GM12878 (cell line): ENCODE measurements around the gene ANKRD13D. TPM values are rescaled to one million over a fixed set of nuclear protein-coding genes. Genes with fewer than 3 reads are reported as not detected.

ENCODE experiments used
- ATAC-seq: fragments of 200-7000 bp; cut with Tn5 transposase; 3 replicates; pipeline ENCODE4 v1.9.1; 2020; ENCODE audit warnings: mild to moderate bottlenecking, moderate library complexity
- BruUV-seq: library from RNA; stranded (reverse); fragments of 400-500 nt; replicated peaks from 2 replicates; lab custom pipeline; 2021; lab: Mats Ljungman, UMichigan
- CTCF ChIA-PET: fragments of 300-600 bp; sonication (Branson Sonifier 250); formaldehyde crosslinking; extraction: SDS; loops from one replicate; lab custom pipeline; 2021; ENCODE audit warnings: inconsistent platforms; lab: Yijun Ruan, JAX
- POLR2A ChIA-PET: fragments of 350-600 bp; formaldehyde crosslinking; extraction: SDS; loops from one replicate; lab custom pipeline; 2021; ENCODE audit warnings: inconsistent platforms; lab: Charles Lee
- RAD21 ChIA-PET: fragments of 300-600 bp; sonication (Branson Sonifier 250); formaldehyde crosslinking; loops from one replicate; lab custom pipeline; 2023; ENCODE audit warnings: antibody characterized with exemption; ENCODE audit not compliant: unreplicated experiment; lab: Charles Lee
- SMC1A ChIA-PET: fragments of 300-600 bp; sonication (Branson Sonifier 250); formaldehyde crosslinking; loops from one replicate; lab custom pipeline; 2023; ENCODE audit not compliant: unreplicated experiment, uncharacterized antibody; lab: Charles Lee
- DNase-seq: peaks from one replicate; pipeline ENCODE4 v3.0.0-alpha.2; 2011; ENCODE audit warnings: low read depth, low spot score
- FAIRE-seq: peaks from 3 replicates; lab custom pipeline; 2011; peaks lifted over from hg19 to GRCh38; lab: Jason Lieb, UNC
- H2AFZ ChIP-seq: 2 replicates; pipeline ENCODE4 v1.6.0; 2011; ENCODE audit warnings: low read depth, low read length, control low read depth; ENCODE audit not compliant: control insufficient read depth
- H3K27ac ChIP-seq: 2 replicates; pipeline ENCODE4 v1.5.1; 2011; ENCODE audit warnings: control low read depth; ENCODE audit not compliant: control insufficient read depth, insufficient read depth
- H3K27me3 ChIP-seq, 2 experiments: replicated peaks in 1 of 2; 2 replicates each; pipeline versions ENCODE4 v1.6.0 to v1.6.1; 2011; ENCODE audit warnings: low read length in 1 of 2; ENCODE audit not compliant: control insufficient read depth in 2 of 2, insufficient read depth in 2 of 2
- H3K36me3 ChIP-seq, 2 experiments: 2 replicates each; pipeline ENCODE4 v1.5.1; 2011; ENCODE audit warnings: low read length in 1 of 2; ENCODE audit not compliant: control insufficient read depth in 2 of 2, insufficient read depth in 2 of 2
- H3K4me1 ChIP-seq: 2 replicates; pipeline ENCODE4 v1.6.1; 2011; ENCODE audit warnings: mild to moderate bottlenecking, low read length, moderate library complexity, mixed read lengths; ENCODE audit not compliant: control insufficient read depth, insufficient read depth
- H3K4me2 ChIP-seq: 2 replicates; pipeline ENCODE4 v1.6.0; 2011; ENCODE audit warnings: control low read depth; ENCODE audit not compliant: control insufficient read depth, insufficient read depth
- H3K4me3 ChIP-seq: fragments of 200-600 bp; sonication (generic); 2 replicates; pipeline ENCODE4 v1.5.1; 2016
- H3K79me2 ChIP-seq: 2 replicates; pipeline ENCODE4 v1.6.0; 2011; ENCODE audit warnings: low read length; ENCODE audit not compliant: control insufficient read depth, insufficient read depth
- H3K9ac ChIP-seq: 2 replicates; pipeline ENCODE4 v1.8.0; 2011; ENCODE audit warnings: low read length, control low read depth, mixed read lengths; ENCODE audit not compliant: control insufficient read depth, insufficient read depth
- H3K9me3 ChIP-seq: replicated peaks from 3 replicates; pipeline ENCODE4 v1.5.1; 2011; ENCODE audit warnings: mild to moderate bottlenecking, low read length; ENCODE audit not compliant: control insufficient read depth, insufficient read depth
- H4K20me1 ChIP-seq: 2 replicates; pipeline ENCODE4 v1.6.0; 2011; ENCODE audit not compliant: control insufficient read depth, insufficient read depth
- ATF2 ChIP-seq: IDR thresholded peaks from 2 replicates; pipeline ENCODE4 v1.6.1; 2012; ENCODE audit warnings: low read length, inconsistent platforms
- GATAD2B ChIP-seq: fragments of 450-650 bp; conservative IDR thresholded peaks from 2 replicates; pipeline ENCODE4 v1.6.1; 2017; ENCODE audit warnings: low read depth, mild to moderate bottlenecking, moderate library complexity
- IRF5 ChIP-seq: fragments of 450-650 bp; IDR thresholded peaks from 2 replicates; pipeline ENCODE4 v1.6.1; 2017; ENCODE audit warnings: borderline replicate concordance
- MEF2B ChIP-seq: fragments of 450-650 bp; IDR thresholded peaks from 2 replicates; pipeline ENCODE4 v1.6.1; 2018; ENCODE audit warnings: mild to moderate bottlenecking, moderate library complexity; ENCODE audit not compliant: partially characterized antibody, poor library complexity, severe bottlenecking
- MYB ChIP-seq: fragments of 150-350 bp; IDR thresholded peaks from 2 replicates; pipeline ENCODE4 v1.6.1; 2014; ENCODE audit warnings: mild to moderate bottlenecking, low read depth, low read length, borderline replicate concordance
- NBN ChIP-seq: fragments of 450-650 bp; IDR thresholded peaks from 2 replicates; pipeline ENCODE4 v1.6.1; 2016
- NFIC ChIP-seq: IDR thresholded peaks from 2 replicates; pipeline ENCODE4 v1.6.1; 2012; ENCODE audit warnings: low read depth, mild to moderate bottlenecking, inconsistent platforms, low read length, moderate library complexity
- NFXL1 ChIP-seq: fragments of 450-650 bp; IDR thresholded peaks from 2 replicates; pipeline ENCODE4 v1.6.1; 2017; ENCODE audit warnings: antibody characterized with exemption, mild to moderate bottlenecking, borderline replicate concordance
- PML ChIP-seq: IDR thresholded peaks from 2 replicates; pipeline ENCODE4 v1.6.1; 2012; ENCODE audit warnings: low read length, inconsistent platforms
- RAD51 ChIP-seq: fragments of 450-650 bp; IDR thresholded peaks from 2 replicates; pipeline ENCODE4 v1.6.1; 2016; ENCODE audit warnings: moderate library complexity, mild to moderate bottlenecking, inconsistent platforms
- RBBP5 ChIP-seq: fragments of 200-600 bp; sonication (generic); conservative IDR thresholded peaks from 2 replicates; pipeline ENCODE4 v1.6.1; 2016
- SP1 ChIP-seq: IDR thresholded peaks from one replicate; pipeline ENCODE4 v1.6.1; 2011; ENCODE audit warnings: low read depth, low read length
- SPI1 ChIP-seq: IDR thresholded peaks from 2 replicates; pipeline ENCODE4 v1.6.1; 2011; ENCODE audit warnings: low read depth, mild to moderate bottlenecking, low read length, moderate library complexity, borderline replicate concordance; ENCODE audit not compliant: insufficient read depth
- STAT3 ChIP-seq: IDR thresholded peaks from 2 replicates; pipeline ENCODE4 v1.6.1; 2011; ENCODE audit warnings: low read depth, low read length, improper control_type of control experiment
- USF2 ChIP-seq: IDR thresholded peaks from 2 replicates; pipeline ENCODE4 v1.6.1; 2011; ENCODE audit warnings: low read depth, low read length, improper control_type of control experiment, borderline replicate concordance
- YBX1 ChIP-seq: fragments of 450-650 bp; IDR thresholded peaks from 2 replicates; pipeline ENCODE4 v1.6.1; 2016; ENCODE audit warnings: antibody characterized with exemption
- ZNF274 ChIP-seq: IDR thresholded peaks from one replicate; pipeline ENCODE4 v1.8.0; 2011; ENCODE audit not compliant: insufficient read length, insufficient read depth
- WGBS: methylation state at CpG from one replicate; pipeline ENCODE4 v1.1.6; 2016; ENCODE audit warnings: low lambda C conversion rate; ENCODE audit not compliant: insufficient replicate concordance, insufficient coverage; ENCODE audit errors: missing lambda C conversion rate; 5-methylcytosine and 5-hydroxymethylcytosine counted together
- in situ Hi-C: fragments of 300-500 bp; cut with MboI; formaldehyde crosslinking; loops from 9 replicates; pipeline ENCODE4 v1.14.3; 2018; ENCODE audit warnings: mixed read lengths
- intact Hi-C: fragments of 100-400 bp; cut with micrococcal nuclease; formaldehyde crosslinking; loops from one replicate; pipeline ENCODE4 v1.14.2; 2022; ENCODE audit not compliant: unreplicated experiment
- polyA plus RNA-seq, 11 experiments: library from polyadenylated mRNA; depleted of rRNA in 4 of 11; unstranded in 6 of 11; stranded (reverse) in 5 of 11; fragments of >200 nt; fragmentation: Nextera tagmentation in 4 of 11; fragmentation: Illumina TruSeq in 1 of 11; extraction: Ambion mirVana in 4 of 11; extraction: Trizol in 1 of 11; gene quantifications; 1 replicate in 1 of 11; 2 replicates in 10 of 11; pipeline versions ENCODE4 v1.2.1 to v1.2.3, GENCODE V29; 2011 to 2016; ENCODE audit warnings: inconsistent platforms in 2 of 11, missing spikeins in 2 of 11, low read depth in 1 of 11
- total RNA-seq, 4 experiments: library from RNA; depleted of rRNA in 3 of 4; stranded (reverse); fragments of >200 nt in 3 of 4; fragmentation: Illumina TruSeq in 1 of 4; extraction: Trizol in 1 of 4; gene quantifications; 2 replicates each; pipeline versions ENCODE4 v1.2.1 to v1.2.3, GENCODE V29; 2013 to 2021

Gene ANKRD13D
- total and polyA plus RNA-seq, 10 of the 15 experiments (the other 5 are each of a cell fraction or from before 2014, with no cell fraction given): 2.0 to 56.2 (median 21.4) TPM

- TF ChIP-seq USF2 (no peak), PML (no peak), YBX1 (no peak), STAT3 (no peak), RBBP5 (no peak), SPI1 (no peak), ZNF274 (no peak), NBN (peak; percentile 93), NFIC (no peak)
Observed at GRCh38 chr11:67317205-67317887, 28.2 kb downstream of the ANKRD13D start (continued).

- Histone ChIP-seq H3K27ac (no peak overlapping the region), H3K9me3 (no peaks in the 10 kb centered on the region), H3K4me1 (peaks cover 3% of the 10 kb centered on the region), H4K20me1 (no peaks in the 10 kb centered on the region), H3K79me2 (no peaks in the 10 kb centered on the region), H3K4me2 (peak overlapping the region; percentile 95), H3K36me3 (no peaks in the 10 kb centered on the region), H3K9ac (peak overlapping the region; percentile 83; the same call in 1 of the 2 replicates), H3K4me3 (peak overlapping the region; percentile 80), H2AFZ (peak overlapping the region; percentile 92), H3K27me3 (no peaks in the 10 kb centered on the region)
- WGBS: under 1% methylated on average over 48 of the region's 53 CpGs
- ChIA-PET SMC1A (interaction anchor here (0.9 to 7.6 kb wide), 26 partner anchors 8 to 266 kb away, joined by 3 to 82 read pairs (median 5); partner anchors contain the start of genes GRK2 and POLD4), CTCF (interaction anchor here (0.6 to 12.1 kb wide), 33 partner anchors 9 to 263 kb away, joined by 3 to 151 read pairs (median 4); partner anchors contain the start of genes ANKRD13D, GRK2 and POLD4), RAD21 (interaction anchor here (0.6 to 7.8 kb wide), 27 partner anchors 9 to 575 kb away, joined by 3 to 75 read pairs (median 5); partner anchors contain the start of genes ANKRD13D, GRK2, KDM2A and POLD4), POLR2A (interaction anchor here (0.5 to 2.6 kb wide), 10 partner anchors 25 to 204 kb away, joined by 3 to 25 read pairs (median 4); partner anchors contain the start of genes ANKRD13D, GRK2 and POLD4)
- ATAC-seq (peak; percentile 35), DNase-seq (no peak), FAIRE-seq (peak; percentile 18)
- no TSS peak for BruUV-seq
- intact Hi-C loops (loop anchor here (1.0 to 2.0 kb wide), 5 partner anchors 30 to 237 kb away; no protein-coding TSS in a partner anchor), in situ Hi-C loops (loop anchor here (5.0 kb wide), 1 partner anchor 56 kb away; no protein-coding TSS in a partner anchor)
- TF ChIP-seq SP1 (no peak), MYB (0 out of 2 replicates have a peak, but pooled peaks have one; percentile 15), MEF2B (peak; percentile 3), NFXL1 (no peak), IRF5 (no peak), RAD51 (no peak), GATAD2B (0 out of 2 replicates have a peak, but pooled peaks have one; percentile 26), ATF2 (no peak)
Observed at GRCh38 chr11:67317888-67318555, 28.9 kb downstream of the ANKRD13D start.
